ENCODE data around the gene PHAF1.

PHAF1 gene

DNA sequence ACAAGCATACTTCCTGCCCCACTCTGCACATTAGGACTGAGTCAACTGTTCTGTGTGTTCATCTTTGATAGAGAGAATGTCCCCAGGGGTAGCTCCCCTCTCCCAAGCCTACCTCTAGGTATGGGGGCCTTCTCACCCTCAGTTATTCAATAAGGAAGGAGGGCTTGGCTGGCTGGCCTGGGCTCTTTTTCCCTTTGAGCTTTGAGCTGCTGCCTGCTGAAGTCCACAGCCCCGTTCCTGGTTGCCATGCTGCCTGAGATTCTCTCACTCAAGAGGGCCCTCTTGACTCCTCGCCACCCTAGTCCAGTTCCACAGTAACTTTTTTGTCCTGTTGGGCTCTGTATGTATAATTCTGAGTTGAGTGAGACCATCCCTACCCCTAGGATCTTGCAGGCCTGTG, 36.0 kb downstream of the PHAF1 start:
- Histone ChIP-seq H3K4me3 (ENCODE audit: low read depth, low read length) (no peak overlapping the region), H3K9me3 (no peaks in the 10 kb centered on the region), H3K4me1 (no peaks in the 10 kb centered on the region), H3K36me3 (peaks cover 72% of the 10 kb centered on the region), H3K27me3 (no peaks in the 10 kb centered on the region)
- TF ChIP-seq, protein P1, sequence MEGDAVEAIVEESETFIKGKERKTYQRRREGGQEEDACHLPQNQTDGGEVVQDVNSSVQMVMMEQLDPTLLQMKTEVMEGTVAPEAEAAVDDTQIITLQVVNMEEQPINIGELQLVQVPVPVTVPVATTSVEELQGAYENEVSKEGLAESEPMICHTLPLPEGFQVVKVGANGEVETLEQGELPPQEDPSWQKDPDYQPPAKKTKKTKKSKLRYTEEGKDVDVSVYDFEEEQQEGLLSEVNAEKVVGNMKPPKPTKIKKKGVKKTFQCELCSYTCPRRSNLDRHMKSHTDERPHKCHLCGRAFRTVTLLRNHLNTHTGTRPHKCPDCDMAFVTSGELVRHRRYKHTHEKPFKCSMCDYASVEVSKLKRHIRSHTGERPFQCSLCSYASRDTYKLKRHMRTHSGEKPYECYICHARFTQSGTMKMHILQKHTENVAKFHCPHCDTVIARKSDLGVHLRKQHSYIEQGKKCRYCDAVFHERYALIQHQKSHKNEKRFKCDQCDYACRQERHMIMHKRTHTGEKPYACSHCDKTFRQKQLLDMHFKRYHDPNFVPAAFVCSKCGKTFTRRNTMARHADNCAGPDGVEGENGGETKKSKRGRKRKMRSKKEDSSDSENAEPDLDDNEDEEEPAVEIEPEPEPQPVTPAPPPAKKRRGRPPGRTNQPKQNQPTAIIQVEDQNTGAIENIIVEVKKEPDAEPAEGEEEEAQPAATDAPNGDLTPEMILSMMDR (IDR thresholded peaks at IDR 0.05; ENCODE audit: low read depth, low read length) = no peak
- no peak for DNase-seq

DNA sequence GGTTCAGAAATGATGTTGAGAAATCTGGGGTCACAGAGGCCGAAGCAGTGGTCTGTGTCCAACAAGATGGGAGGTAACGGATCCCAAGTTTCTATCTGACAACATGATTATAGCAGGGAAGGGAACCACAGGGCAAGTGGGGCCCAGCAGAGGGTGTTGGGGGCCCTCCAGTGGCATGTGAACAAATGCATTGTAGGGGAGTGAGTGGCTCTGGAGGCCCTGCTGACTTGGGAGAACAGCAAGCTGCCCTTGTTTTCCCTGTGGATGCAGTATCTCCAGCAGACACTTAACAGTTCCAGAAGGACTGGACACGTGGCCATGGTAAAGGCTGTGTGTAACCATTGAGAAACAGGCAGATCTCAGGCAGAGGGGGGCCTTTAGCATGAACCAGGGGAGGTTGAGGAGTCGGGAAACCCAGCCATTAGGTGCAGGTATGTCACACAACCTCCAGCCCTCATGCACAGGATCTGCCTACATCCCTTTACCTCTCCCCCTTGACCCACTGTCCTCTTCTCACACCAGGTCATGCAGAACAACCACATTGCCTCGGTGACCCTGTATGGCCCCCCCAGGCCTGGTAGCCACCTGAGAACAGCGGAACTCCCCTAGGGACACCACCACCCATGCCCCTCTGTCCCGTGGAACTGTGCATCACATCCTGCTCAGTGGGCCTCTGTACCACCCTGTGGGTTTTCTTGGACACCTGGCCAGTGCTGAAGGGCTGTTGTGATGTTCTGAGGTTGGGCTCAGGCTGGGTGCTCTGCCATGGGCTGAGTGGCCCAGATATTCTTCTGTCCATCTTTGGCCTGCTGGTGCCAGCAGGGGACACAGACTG, 37.0 kb downstream of the PHAF1 start:
- H3K36me3 ChIP-seq = peaks cover 62% of the 10 kb centered on the region
- no peak overlapping the region for H3K4me3 ChIP-seq (ENCODE audit: low read depth, low read length)
- no peaks in the 10 kb centered on the region for H3K27me3 ChIP-seq
- no peak for DNase-seq
- TF ChIP-seq, protein P1 (IDR thresholded peaks at IDR 0.05; ENCODE audit: low read depth, low read length) = no peak
- 0 out of 2 replicates have a peak, but pooled peaks cover 2% of the 10 kb centered on the region for H3K4me1 ChIP-seq
- no peaks in the 10 kb centered on the region for H3K9me3 ChIP-seq

DNA sequence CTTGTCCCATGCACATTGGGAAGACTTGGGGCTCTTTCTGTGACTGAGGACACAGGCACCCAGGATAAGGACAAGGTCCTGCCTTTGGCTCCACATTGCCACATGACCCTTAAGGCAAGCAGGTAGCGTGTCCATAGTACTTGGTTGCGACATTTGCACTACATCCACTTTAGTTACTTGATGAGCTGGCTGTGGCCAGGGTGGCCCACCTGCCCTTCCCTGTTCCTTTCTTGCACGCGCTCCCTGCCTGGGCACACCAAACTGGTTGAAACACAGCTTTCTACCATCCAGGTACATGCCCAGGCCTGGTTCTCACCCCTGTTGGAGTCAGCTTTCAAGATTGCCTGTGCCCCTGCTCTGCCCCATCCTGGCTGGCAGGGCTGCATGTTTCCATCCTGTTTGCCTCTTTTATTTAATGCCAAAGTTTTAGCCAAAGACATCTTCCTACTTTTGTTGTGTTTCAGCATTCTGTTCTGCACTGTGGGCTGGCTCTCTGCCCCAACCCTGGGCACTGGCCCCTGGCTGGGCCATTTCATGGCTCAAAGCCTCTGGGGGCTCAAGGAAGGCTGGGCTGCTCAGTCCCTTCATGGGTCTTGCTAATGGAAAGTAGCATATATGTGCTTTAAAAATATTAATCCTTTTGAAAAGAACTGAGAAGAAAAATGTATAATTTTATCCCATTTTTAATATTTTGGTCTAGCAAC, 37.8 kb downstream of the PHAF1 start:
- H3K36me3 ChIP-seq = peaks cover 56% of the 10 kb centered on the region

DNA sequence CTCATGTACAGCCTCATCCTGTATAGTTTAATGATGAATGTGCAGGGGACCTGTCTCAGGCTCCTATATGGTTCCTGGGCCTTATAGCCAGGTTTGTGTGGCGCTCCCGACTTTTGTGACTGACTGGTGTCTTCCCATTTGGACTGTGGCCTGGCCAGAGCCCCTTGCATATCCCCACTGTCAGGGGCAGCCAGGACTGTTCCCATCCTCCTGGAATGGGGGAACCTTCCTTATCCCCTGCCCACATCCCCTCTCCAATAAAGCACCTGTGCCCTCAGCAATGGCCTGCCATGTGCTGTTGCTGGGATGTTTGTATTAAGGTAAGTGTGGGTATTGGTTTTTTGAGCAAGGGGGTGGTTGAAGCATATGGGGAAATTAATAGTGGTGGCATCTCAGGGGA, 38.5 kb downstream of the PHAF1 start:
- Histone ChIP-seq H3K36me3 (peaks cover 50% of the 10 kb centered on the region), H3K27me3 (no peaks in the 10 kb centered on the region), H3K4me3 (ENCODE audit: low read depth, low read length) (no peak overlapping the region), H3K4me1 (0 out of 2 replicates have a peak, but pooled peaks cover 2% of the 10 kb centered on the region), H3K9me3 (no peaks in the 10 kb centered on the region)
- TF ChIP-seq, protein P1 (IDR thresholded peaks at IDR 0.05; ENCODE audit: low read depth, low read length) = no peak
- DNase-seq = no peak

More for the DNA sequence above, 37.8 kb downstream of the PHAF1 start:
- Histone ChIP-seq H3K4me3 (ENCODE audit: low read depth, low read length) (no peak overlapping the region), H3K27me3 (no peaks in the 10 kb centered on the region), H3K9me3 (no peaks in the 10 kb centered on the region), H3K4me1 (0 out of 2 replicates have a peak, but pooled peaks cover 2% of the 10 kb centered on the region)
- DNase-seq = no peak
- TF ChIP-seq, protein P1 (IDR thresholded peaks at IDR 0.05; ENCODE audit: low read depth, low read length) = no peak

DNA sequence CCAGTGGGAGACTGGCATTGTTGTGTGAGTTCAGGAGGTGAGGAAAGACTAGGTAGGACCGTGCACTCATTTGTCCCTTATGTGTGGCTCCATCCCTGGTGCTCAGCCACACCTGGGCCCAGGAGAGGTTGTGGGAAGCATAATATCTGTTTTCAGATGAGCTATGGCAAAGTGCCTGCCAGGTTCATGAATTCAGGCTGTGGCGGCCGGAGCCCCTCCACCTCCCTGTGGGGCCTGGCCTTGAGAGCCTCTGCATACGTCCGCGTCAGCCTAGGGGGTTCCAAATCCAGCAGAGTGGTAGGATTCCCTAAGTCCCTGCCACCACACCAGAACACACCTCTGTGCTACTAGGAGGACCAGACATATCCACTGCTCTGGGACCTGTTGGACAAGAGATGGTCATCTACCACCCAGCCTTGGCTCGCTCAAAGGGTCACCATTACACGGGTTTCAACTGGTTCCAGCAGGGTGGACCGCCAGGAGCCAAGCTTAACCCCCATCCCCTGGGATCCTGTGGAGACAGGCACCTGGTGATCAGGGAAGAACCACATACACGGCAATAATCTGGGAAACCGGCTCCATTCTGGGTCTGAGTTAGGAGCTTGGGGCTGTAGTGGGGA, 39.0 kb downstream of the PHAF1 start:
- DNase-seq = no peak
- Histone ChIP-seq H3K4me1 (0 out of 2 replicates have a peak, but pooled peaks cover 2% of the 10 kb centered on the region), H3K9me3 (no peaks in the 10 kb centered on the region), H3K36me3 (peaks cover 44% of the 10 kb centered on the region), H3K4me3 (ENCODE audit: low read depth, low read length) (no peak overlapping the region), H3K27me3 (no peaks in the 10 kb centered on the region)
- TF ChIP-seq, protein P1 (IDR thresholded peaks at IDR 0.05; ENCODE audit: low read depth, low read length) = no peak
